Lower leg skin (tissue), 3 donors: ENCODE data around the gene MACROH2A2.

Source experiments
- POLR2A ChIP-seq, 2 donors: fragments of 450-650 bp; IDR thresholded peaks; one replicate each; pipeline ENCODE4 v1.6.1; 2016 to 2017; ENCODE audit warnings: antibody characterized with exemption in 2 of 2, mild to moderate bottlenecking in 1 of 2, moderate library complexity in 1 of 2
- TF ChIP-seq, protein P1 (sequence below), 3 donors: fragments of 450-650 bp; IDR thresholded peaks; one replicate each; pipeline ENCODE4 v1.5.1; 2016; ENCODE audit warnings: antibody characterized with exemption in 3 of 3, mild to moderate bottlenecking in 3 of 3, moderate library complexity in 2 of 3

DNA sequence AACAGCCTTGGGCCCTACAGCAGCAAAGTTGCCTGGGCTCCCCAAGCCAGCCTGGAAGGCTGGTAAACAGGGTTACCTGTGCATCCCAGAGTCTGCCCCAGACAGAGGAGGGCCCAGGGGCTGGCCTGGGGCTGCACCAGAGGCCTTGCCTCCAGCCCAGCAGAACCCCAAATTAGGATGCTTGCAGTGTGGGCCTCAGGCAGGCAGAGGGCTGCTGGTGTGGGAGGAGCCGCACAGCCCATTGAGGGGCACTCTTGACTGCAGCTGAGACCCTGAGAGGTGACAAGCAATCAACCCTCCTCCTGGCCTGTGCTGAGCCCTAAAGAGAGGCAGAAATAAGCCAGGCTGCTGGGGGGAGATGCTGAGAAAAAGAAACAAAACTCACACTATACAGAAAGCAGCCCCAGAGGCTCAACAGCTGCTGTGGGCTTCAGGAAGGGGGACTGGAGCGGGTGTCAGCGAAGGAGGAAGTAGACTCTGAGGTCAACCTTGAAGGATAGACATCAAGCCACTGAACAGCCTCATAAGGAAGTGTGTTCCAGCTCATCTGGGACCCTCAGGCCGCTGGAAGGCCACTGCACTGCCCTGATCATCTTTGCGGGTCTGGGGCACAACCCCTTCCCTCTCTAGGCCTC is 73.4 kb downstream of the MACROH2A2 start:
- TF ChIP-seq, protein P1, sequence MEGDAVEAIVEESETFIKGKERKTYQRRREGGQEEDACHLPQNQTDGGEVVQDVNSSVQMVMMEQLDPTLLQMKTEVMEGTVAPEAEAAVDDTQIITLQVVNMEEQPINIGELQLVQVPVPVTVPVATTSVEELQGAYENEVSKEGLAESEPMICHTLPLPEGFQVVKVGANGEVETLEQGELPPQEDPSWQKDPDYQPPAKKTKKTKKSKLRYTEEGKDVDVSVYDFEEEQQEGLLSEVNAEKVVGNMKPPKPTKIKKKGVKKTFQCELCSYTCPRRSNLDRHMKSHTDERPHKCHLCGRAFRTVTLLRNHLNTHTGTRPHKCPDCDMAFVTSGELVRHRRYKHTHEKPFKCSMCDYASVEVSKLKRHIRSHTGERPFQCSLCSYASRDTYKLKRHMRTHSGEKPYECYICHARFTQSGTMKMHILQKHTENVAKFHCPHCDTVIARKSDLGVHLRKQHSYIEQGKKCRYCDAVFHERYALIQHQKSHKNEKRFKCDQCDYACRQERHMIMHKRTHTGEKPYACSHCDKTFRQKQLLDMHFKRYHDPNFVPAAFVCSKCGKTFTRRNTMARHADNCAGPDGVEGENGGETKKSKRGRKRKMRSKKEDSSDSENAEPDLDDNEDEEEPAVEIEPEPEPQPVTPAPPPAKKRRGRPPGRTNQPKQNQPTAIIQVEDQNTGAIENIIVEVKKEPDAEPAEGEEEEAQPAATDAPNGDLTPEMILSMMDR (IDR thresholded peaks at IDR 0.05), result no peak
- TF ChIP-seq POLR2A (IDR thresholded peaks at IDR 0.05), result no peak
